Smooth muscle cell (in vitro differentiated cells): ENCODE data around the gene ARMC8. TPM values are rescaled to one million over a fixed set of nuclear protein-coding genes. Genes with fewer than 3 reads are reported as not detected.

Source experiments
- DNase-seq: peaks from one replicate; lab custom pipeline; 2025; ENCODE audit not compliant: unreplicated experiment; lab: John Stamatoyannopoulos, UW
- H2AFZ ChIP-seq: fragments of 200-600 bp; sonication (generic); 2 replicates; pipeline ENCODE4 v1.6.0; 2016; ENCODE audit warnings: antibody characterized with exemption, low read depth, mild to moderate bottlenecking
- H3F3A ChIP-seq: fragments of 200-600 bp; sonication (generic); 2 replicates; pipeline ENCODE4 v1.6.0; 2017; ENCODE audit warnings: antibody characterized with exemption, low read depth
- H3K27ac ChIP-seq: fragments of 200-600 bp; sonication (generic); 2 replicates; pipeline ENCODE4 v1.5.1; 2016; ENCODE audit warnings: low read depth, mild to moderate bottlenecking
- H3K27me3 ChIP-seq: fragments of 200-600 bp; sonication (generic); 2 replicates; pipeline ENCODE4 v1.6.1; 2016; ENCODE audit warnings: low read depth, mild to moderate bottlenecking
- H3K36me3 ChIP-seq: fragments of 200-600 bp; sonication (generic); 2 replicates; pipeline ENCODE4 v1.5.1; 2016; ENCODE audit warnings: low read depth
- H3K4me1 ChIP-seq: fragments of 200-600 bp; sonication (generic); 2 replicates; pipeline ENCODE4 v1.5.1; 2016; ENCODE audit warnings: low read depth
- H3K4me2 ChIP-seq: fragments of 200-600 bp; sonication (generic); 2 replicates; pipeline ENCODE4 v1.6.0; 2016; ENCODE audit warnings: mild to moderate bottlenecking
- H3K4me3 ChIP-seq: fragments of 200-600 bp; sonication (generic); 2 replicates; pipeline ENCODE4 v1.5.1; 2016; ENCODE audit warnings: mild to moderate bottlenecking
- H3K79me2 ChIP-seq: fragments of 200-600 bp; sonication (generic); 2 replicates; pipeline ENCODE4 v1.6.0; 2016; ENCODE audit warnings: low read depth, mild to moderate bottlenecking
- H3K9ac ChIP-seq: fragments of 200-600 bp; sonication (generic); 2 replicates; pipeline ENCODE4 v1.6.0; 2016; ENCODE audit warnings: low read depth
- H3K9me3 ChIP-seq: fragments of 200-600 bp; sonication (generic); replicated peaks from 2 replicates; pipeline ENCODE4 v1.5.1; 2016; ENCODE audit warnings: low read depth
- H4K20me1 ChIP-seq: fragments of 200-600 bp; sonication (generic); 2 replicates; pipeline ENCODE4 v1.6.0; 2016; ENCODE audit warnings: low read depth
- CTCF ChIP-seq: fragments of 200-600 bp; sonication (generic); IDR thresholded peaks from 2 replicates; pipeline ENCODE4 v1.5.1; 2017; ENCODE audit warnings: borderline replicate concordance, mild to moderate bottlenecking, antibody characterized with exemption; ENCODE audit not compliant: insufficient read depth, poor library complexity, severe bottlenecking
- WGBS: methylation state at CpG from one replicate; pipeline ENCODE4 v1.1.7; 2016; ENCODE audit warnings: low lambda C conversion rate; 5-methylcytosine and 5-hydroxymethylcytosine counted together
- polyA plus RNA-seq: library from polyadenylated mRNA; unstranded; fragments of >200 nt; fragmentation: Nextera tagmentation; extraction: Ambion mirVana; gene quantifications from 2 replicates; pipeline ENCODE4 v1.2.1, GENCODE V29; 2016
- total RNA-seq: library from RNA; depleted of rRNA; stranded (reverse); fragments of >200 nt; gene quantifications from 2 replicates; pipeline ENCODE4 v1.2.3, GENCODE V29; 2014

Gene ARMC8
- total and polyA plus RNA-seq, 2 experiments from 2014 or later, result 22.6 to 39.3 TPM

- 98% methylated on average over 2 of the region's 2 CpGs for WGBS
- no peaks in the 10 kb centered on the region for H4K20me1 ChIP-seq
- H3K4me3 ChIP-seq, result no peak overlapping the region
- no peak overlapping the region for H3K9ac ChIP-seq
- no peaks in the 10 kb centered on the region for H3K4me1 ChIP-seq
- no peak overlapping the region for H2AFZ ChIP-seq
- no peak for DNase-seq
- no peaks in the 10 kb centered on the region for H3F3A ChIP-seq
- H3K9me3 ChIP-seq, result no peaks in the 10 kb centered on the region
- peaks cover 7% of the 10 kb centered on the region for H3K36me3 ChIP-seq
- no peaks in the 10 kb centered on the region for H3K79me2 ChIP-seq
- H3K4me2 ChIP-seq, result no peak overlapping the region
- no peak overlapping the region for H3K27ac ChIP-seq
- H3K27me3 ChIP-seq, result no peaks in the 10 kb centered on the region
- TF ChIP-seq CTCF, result no peak
Observed at GRCh38 chr3:138270245-138270644, 83.1 kb downstream of the ARMC8 start.

GRCh38 chr3:138271189-138271794 lies 84.2 kb downstream of the ARMC8 start:
- peaks cover 10% of the 10 kb centered on the region for H3K36me3 ChIP-seq
- no peak overlapping the region for H3K4me3 ChIP-seq
- H3K79me2 ChIP-seq, result no peaks in the 10 kb centered on the region

GRCh38 chr3:138281561-138281960 lies 94.5 kb downstream of the ARMC8 start:
- H4K20me1 ChIP-seq, result no peaks in the 10 kb centered on the region
- no peaks in the 10 kb centered on the region for H3K36me3 ChIP-seq
- no peaks in the 10 kb centered on the region for H3K79me2 ChIP-seq
- no peaks in the 10 kb centered on the region for H3F3A ChIP-seq
- H2AFZ ChIP-seq, result no peak overlapping the region
- no peak overlapping the region for H3K4me3 ChIP-seq
- no peaks in the 10 kb centered on the region for H3K4me1 ChIP-seq
- no peak overlapping the region for H3K9ac ChIP-seq
- H3K9me3 ChIP-seq, result no peaks in the 10 kb centered on the region
- WGBS, result 94% methylated on average over 3 of the region's 3 CpGs
- H3K27me3 ChIP-seq, result no peaks in the 10 kb centered on the region
- peak overlapping the region; percentile 22 for H3K27ac ChIP-seq
- DNase-seq, result no peak
- TF ChIP-seq CTCF, result no peak
- no peak overlapping the region for H3K4me2 ChIP-seq

More at GRCh38 chr3:138271189-138271794, 84.2 kb downstream of the ARMC8 start:
- no peaks in the 10 kb centered on the region for H3K9me3 ChIP-seq
- H3K27me3 ChIP-seq, result no peaks in the 10 kb centered on the region
- H2AFZ ChIP-seq, result no peak overlapping the region
- 98% methylated on average over 2 of the region's 2 CpGs for WGBS
- no peaks in the 10 kb centered on the region for H3F3A ChIP-seq
- H4K20me1 ChIP-seq, result no peaks in the 10 kb centered on the region
- TF ChIP-seq CTCF, result no peak
- no peak overlapping the region for H3K9ac ChIP-seq
- H3K4me2 ChIP-seq, result no peak overlapping the region
- H3K4me1 ChIP-seq, result no peaks in the 10 kb centered on the region
- no peak for DNase-seq
- H3K27ac ChIP-seq, result no peak overlapping the region

GRCh38 chr3:138282836-138283235 lies 95.7 kb downstream of the ARMC8 start:
- H3K9ac ChIP-seq, result no peak overlapping the region
- H3K4me1 ChIP-seq, result no peaks in the 10 kb centered on the region
- no peak for TF ChIP-seq CTCF
- no peaks in the 10 kb centered on the region for H3K27me3 ChIP-seq
- H3K9me3 ChIP-seq, result no peaks in the 10 kb centered on the region
- H3K79me2 ChIP-seq, result no peaks in the 10 kb centered on the region
- 90% methylated on average over 2 of the region's 2 CpGs for WGBS
- H3K4me2 ChIP-seq, result no peak overlapping the region
- no peak for DNase-seq
- H3F3A ChIP-seq, result no peaks in the 10 kb centered on the region
- H2AFZ ChIP-seq, result no peak overlapping the region
- H4K20me1 ChIP-seq, result no peaks in the 10 kb centered on the region
- no peak overlapping the region for H3K4me3 ChIP-seq
- H3K27ac ChIP-seq, result peak overlapping the region; percentile 1
- peaks cover 8% of the 10 kb centered on the region for H3K36me3 ChIP-seq
